NCI-H2029 (cell line): ENCODE data around the gene LCN1.
"Not testable (repeated sequence)": the region's sequence is repeated elsewhere in the genome, so short reads cannot be mapped to it uniquely, and the experiment has no call there.

Experiments
- DNase-seq: peaks from one replicate; lab custom pipeline; 2025; lab: John Stamatoyannopoulos, UW

The LCN1 gene

GRCh38 chr9:135522137-135522877, 1.1 kb downstream of the LCN1 start:
- no peak for DNase-seq

- no peak for DNase-seq
Observed at GRCh38 chr9:135522931-135523330, 1.7 kb downstream of the LCN1 start.

GRCh38 chr9:135523521-135524129, 2.4 kb downstream of the LCN1 start:
- DNase-seq = no peak

- DNase-seq = no peak
Observed at GRCh38 chr9:135524130-135524861, 3.1 kb downstream of the LCN1 start.

- no peak for DNase-seq
Observed at GRCh38 chr9:135525241-135526088, 4.2 kb downstream of the LCN1 start.

GRCh38 chr9:135526089-135526729, 5.0 kb downstream of the LCN1 start:
- no peak for DNase-seq

GRCh38 chr9:135526730-135527571, 5.7 kb downstream of the LCN1 start:
- no peak for DNase-seq

- not testable (repeated sequence) for DNase-seq
Observed at GRCh38 chr9:135528842-135529435, 7.7 kb downstream of the LCN1 start.

- no peak for DNase-seq
Observed at GRCh38 chr9:135530146-135530545, 8.9 kb downstream of the LCN1 start.

- DNase-seq = no peak
Observed at GRCh38 chr9:135531096-135531495, 9.9 kb downstream of the LCN1 start.

- DNase-seq = no peak
Observed at GRCh38 chr9:135533113-135533512, 11.9 kb downstream of the LCN1 start.

- no peak for DNase-seq
Observed at GRCh38 chr9:135533674-135534073, 12.4 kb downstream of the LCN1 start.

- not testable (repeated sequence) for DNase-seq
Observed at GRCh38 chr9:135534192-135534711, 13.0 kb downstream of the LCN1 start.

GRCh38 chr9:135534826-135535225, 13.6 kb downstream of the LCN1 start:
- not testable (repeated sequence) for DNase-seq

GRCh38 chr9:135535631-135536030, 14.4 kb downstream of the LCN1 start:
- DNase-seq = not testable (repeated sequence)

- DNase-seq = no peak
Observed at GRCh38 chr9:135536216-135536615, 15.0 kb downstream of the LCN1 start.

- not testable (repeated sequence) for DNase-seq
Observed at GRCh38 chr9:135543262-135543894, 22.1 kb downstream of the LCN1 start.

- DNase-seq = no peak
Observed at GRCh38 chr9:135544981-135545635, 23.9 kb downstream of the LCN1 start.

GRCh38 chr9:135545646-135546176, 24.5 kb downstream of the LCN1 start, which contains the start of gene OBP2A:
OBP2A (plus strand) TSS chr9:135546126; CDS start chr9:135546181, 55 bp downstream.
- not testable (repeated sequence) for DNase-seq
